ACHN (cell line): Measurements from ENCODE around the gene MYRFL.
"Not testable (repeated sequence)": the region's sequence is repeated elsewhere in the genome, so short reads cannot be mapped to it uniquely, and the experiment has no call there.

Source experiments
- DNase-seq: peaks from one replicate; pipeline ENCODE4 v3.0.0-alpha.2; 2015
- in situ Hi-C: cut with HindIII; loops from 2 replicates; pipeline ENCODE4 v1.10.0; 2017; ENCODE audit warnings: low sequenced_read_pairs, low pct_ligation_motif_present, low pct_unique_long_range_greater_than_20kb

Gene MYRFL

DNA sequence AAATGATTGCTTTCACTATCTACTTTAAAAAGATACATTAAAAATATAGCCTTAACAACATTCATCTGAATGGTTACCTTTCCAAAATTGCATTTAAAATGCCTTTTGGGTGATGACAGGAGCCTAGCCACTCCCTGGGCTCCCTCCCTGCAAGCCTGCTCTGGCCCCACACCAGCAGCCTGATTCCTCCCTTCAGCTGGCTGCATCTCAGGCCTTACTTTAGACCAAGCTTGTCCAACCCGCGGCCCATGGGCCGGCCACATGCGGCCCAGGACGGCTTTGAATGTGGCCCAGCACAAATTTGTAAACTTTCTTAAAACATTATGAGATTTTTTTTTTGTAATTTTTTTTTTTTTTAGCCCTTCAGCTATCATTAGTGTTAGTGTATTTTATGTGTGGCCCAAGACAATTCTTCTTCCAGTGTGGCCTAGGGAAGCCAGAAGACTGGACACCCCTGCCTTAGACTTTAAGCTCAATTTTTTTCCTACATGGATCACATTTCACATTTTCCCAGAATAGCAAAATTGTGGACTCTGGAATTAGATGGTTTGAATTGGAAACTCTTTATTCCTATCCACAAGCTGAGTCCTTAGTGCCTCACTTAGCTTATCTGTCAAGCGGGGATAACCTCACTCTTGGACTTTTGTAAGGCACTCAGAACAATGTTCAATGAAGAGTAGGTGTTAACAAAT is 124.4 kb downstream of the MYRFL start:
- no peak for DNase-seq
- in situ Hi-C loops: no loop called here

DNA sequence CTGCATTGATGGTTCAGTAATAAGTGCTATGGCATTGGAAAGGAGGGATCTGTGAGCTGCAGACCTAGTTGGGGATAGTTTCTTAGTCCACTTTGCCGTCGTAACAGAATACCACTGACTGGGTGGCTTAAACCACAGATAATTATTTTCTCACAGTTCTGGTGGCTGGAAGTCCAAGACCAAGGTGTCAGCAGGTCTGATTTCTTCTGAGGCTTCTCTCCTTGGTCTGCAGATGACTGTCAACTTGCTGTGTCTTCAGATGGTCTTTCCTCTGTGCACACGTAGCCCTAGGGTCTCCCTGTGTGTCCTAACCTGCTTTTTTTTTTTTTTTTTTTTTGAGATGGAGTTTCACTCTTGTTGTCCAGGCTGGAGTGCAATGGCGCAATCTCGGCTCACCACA is 126.1 kb downstream of the MYRFL start:
- in situ Hi-C loops: no loop called here
- DNase-seq: no peak

DNA sequence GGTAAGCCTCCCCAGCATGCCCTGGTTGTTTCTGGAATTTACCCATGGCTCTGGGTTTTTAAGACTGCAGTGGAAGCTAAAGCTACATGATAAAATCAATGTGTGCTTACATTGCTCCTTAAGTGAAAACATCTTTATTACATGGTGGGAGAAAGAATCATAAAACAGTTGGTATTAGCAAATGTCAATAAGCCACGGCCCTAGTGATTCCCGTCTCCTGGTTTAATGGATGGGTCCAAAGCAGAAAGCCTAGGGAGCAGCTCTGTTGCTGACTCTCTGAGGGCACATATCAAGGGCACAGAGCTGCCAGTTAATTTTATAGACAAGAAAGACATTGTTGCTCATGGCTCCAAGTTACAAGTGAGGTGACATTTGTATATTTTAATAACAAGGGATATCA is 127.9 kb downstream of the MYRFL start:
- in situ Hi-C loops: no loop called here
- DNase-seq: no peak

DNA sequence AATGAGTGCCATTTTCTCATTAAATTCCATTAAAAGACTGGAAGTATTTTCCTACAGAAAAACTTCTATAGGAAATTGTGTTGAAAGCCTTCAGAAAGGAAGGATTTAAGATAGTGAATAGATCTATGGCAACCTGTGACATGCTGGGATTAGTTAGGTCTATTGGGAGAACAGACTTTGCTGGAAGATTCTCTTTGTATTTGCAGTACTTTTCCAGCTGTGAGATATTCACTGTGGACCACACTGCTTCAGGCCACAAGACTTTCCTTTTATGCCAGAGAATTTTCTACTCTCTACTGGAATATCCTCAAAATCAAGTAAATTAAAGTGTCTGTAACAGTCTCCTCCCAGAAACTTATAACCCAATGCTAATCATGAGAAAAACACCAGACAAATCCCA is 136.2 kb downstream of the MYRFL start:
- in situ Hi-C loops: no loop called here
- no peak for DNase-seq

DNA sequence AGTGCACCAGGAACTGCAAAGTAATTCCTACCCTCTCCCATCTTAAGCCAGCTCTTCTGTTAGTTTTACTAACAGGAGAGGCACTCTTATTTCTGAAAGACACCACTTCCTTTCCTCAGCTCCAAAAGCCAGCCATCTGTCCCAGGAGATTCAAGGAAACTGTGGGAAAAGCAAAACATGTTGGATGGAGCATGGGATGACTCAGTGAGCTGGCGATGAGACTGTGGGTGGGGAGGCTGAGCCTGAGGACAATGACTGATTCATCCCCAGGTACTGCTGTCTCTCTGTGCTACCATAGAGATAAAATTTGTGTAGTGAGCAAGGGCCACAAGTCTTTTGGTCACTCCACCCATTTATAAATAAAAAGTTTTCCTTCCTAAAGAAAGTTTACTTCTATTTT is 141.4 kb downstream of the MYRFL start:
- in situ Hi-C loops: no loop called here
- no peak for DNase-seq

DNA sequence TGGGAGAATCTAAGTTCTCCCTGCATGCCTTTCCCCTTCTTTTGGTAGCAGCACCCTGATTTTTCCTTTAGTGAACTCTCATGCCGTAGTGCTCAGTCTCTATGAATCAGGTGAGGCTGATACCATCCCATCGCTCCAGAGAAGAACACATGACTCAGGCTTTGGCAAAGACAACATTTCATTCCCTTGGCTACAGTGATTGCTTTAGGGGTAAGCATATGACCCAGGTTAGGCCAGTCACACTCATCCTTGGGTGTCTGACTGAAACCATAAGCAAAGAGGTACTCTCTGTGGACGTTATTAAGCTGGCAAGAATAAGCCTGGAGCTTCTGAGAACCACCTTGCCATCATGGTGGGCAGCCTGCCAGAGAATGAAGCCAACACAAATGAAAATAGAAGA is 141.8 kb downstream of the MYRFL start:
- no peak for DNase-seq

DNA sequence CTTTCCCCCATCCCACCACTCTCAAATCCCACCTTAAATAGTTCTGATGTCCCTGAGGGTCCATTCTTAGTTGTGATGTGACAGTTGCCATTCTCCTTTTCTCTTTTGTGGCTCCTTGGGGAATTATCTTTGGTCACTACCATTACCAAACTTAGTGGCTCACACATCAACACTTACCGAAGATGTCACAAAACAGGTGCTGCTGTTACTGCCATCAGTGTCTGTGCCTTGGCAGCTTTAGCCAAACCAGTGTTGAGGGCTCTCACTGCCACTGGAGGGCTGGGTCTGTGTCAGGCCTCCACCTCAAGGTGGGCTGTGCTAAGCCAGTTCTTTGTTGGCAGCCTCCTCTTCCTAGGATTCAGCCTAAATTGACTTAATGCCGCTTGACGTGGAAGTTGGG is 144.0 kb downstream of the MYRFL start:
- DNase-seq: no peak
- in situ Hi-C loops: no loop called here

More for the DNA sequence above, 141.8 kb downstream of the MYRFL start:
- in situ Hi-C loops: no loop called here

DNA sequence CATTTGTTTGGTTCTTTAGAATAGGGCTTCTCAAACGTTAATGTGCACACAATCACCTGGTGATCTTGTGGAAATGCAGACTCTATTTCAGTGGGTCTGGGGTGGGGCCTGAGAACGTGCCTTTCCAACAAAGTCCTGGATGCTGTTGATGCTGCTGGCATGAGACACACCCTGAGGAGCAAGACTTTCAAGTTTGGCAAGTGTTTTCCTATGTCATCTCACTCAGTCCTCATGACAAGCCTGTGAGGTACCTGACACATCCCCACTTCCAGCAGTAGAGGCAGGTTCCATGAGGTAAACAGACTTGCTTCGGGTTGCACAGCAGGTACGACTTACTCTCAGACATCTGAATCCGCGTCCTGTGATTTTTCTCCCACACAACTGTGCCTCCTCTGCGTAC is 147.1 kb downstream of the MYRFL start:
- DNase-seq: no peak
- in situ Hi-C loops: no loop called here

DNA sequence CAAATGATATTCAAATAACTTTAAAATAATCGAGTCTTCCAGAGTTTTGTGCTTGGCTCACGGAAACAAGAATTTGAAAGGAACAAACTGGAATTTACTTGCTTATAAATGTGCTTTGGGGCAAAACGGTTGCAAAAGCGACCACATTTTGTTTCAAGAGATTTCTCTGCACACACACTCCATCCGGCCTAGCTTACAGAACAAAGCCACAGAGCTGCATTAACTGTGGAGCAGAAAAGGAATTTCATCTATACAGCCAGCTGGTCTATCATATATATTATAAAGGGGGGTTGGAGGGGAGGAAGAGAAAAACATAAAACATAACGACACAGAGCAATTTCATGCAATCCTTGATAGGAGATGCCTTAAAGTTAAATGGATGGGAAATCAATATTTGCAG is 153.0 kb downstream of the MYRFL start:
- in situ Hi-C loops: no loop called here
- DNase-seq: no peak

DNA sequence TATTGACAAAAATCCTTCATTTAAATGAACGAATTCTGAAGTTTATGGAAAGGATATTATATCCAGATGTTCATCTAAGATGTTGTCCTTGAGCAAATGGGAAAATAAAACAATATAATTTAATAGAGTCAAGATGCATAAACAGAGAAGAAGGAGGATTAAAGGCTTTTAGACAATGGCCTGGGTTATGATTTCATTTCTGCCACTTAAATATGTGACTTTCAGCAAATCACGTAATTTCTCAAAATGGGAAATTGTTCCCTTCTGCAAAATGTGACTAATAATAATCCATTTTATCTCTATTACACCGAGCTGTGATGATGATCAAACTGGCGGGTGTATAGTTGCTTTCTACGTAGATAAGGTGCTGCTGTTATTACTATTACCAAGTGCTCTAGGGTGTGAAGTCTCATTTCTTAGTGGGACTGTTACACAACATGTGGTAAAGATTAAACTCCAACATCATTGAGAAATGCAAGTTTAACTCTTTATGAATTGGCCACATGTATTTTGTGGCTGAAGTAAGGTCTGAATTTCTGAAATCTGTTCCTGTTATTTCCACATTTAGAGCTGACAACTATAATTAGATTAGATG is 157.0 kb downstream of the MYRFL start:
- in situ Hi-C loops: no loop called here
- no peak for DNase-seq

DNA sequence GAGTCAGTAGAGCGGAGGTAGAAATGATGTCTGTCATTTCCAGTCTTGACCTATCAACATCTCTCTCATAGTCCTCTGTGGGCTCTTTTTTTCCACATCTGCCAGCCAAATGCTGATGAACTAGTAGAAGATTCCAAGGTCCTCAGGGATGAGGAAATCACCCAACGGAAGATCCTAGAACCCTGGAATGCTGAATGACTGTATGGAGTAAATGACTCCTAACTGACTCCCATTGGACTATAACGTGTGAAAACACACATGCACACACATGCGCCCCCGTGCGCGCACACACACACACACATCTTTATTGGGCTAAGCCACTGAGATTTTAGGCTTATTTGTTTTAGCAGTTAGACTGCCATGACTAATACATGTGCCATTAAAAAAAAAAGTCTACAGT is 159.2 kb downstream of the MYRFL start:
- in situ Hi-C loops: no loop called here
- DNase-seq: no peak

DNA sequence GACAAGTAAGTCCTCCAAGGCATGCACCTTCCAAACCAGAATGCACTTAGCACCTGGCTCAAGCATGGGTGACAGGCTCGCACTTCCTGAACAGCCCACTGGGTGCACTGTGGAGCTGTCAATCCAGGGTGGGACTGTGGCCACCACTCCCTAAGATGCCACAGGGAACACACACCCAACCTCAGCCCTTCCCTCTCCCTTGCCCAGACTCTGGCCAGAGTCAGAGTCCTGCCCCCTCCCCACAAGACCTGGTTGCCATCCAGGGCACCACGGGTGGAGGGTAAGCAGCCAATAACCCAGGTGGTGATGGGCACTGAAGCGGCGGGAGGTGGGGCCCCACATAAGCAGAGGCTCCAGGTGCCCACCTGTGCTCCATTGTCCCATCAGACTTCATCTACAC is 160.6 kb downstream of the MYRFL start:
- in situ Hi-C loops: no loop called here
- peak; percentile 38 for DNase-seq

DNA sequence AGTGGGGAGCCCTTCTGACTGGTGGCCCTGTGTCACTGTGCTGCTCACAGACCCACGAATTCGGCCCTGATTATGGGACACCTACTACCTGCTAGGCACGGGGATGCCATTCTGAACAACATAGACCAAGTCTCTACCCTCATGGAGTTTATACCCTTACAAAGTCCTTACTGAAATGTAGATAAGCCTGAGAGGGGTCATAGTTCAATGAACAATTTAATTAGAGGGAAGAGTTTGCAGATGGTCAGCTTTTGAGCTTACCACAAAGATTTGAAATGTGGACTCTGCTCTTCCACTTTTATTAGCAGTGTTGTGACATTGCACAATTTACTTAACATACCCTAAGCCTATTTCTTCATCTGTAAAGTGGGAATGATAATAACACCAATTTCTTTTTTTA is 161.1 kb downstream of the MYRFL start:
- in situ Hi-C loops: no loop called here
- DNase-seq: no peak

DNA sequence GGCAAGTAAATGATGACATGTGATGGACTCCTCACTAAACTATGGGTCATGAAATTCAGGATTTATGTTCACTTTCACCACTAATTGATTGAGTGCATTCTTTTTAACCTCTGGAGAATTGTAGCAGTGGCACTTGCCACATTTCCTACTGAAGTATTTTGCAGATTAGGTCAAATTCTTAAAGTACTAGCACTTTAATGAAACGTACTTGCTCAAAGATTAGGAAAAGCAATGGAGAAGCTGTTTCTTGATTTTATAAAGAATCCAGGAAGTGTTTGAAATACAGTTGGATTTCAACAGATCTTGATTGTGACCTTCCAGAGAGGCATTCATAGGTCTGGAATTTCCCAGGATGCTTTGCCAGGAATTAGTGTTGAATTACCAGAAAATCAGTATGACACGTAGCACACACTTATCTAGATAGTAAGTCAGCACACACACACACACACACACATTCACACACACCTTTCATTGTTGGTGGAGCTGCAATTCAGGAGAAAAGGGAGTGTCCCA is 162.6 kb downstream of the MYRFL start:
- DNase-seq: peak; percentile 52
- in situ Hi-C loops: no loop called here

DNA sequence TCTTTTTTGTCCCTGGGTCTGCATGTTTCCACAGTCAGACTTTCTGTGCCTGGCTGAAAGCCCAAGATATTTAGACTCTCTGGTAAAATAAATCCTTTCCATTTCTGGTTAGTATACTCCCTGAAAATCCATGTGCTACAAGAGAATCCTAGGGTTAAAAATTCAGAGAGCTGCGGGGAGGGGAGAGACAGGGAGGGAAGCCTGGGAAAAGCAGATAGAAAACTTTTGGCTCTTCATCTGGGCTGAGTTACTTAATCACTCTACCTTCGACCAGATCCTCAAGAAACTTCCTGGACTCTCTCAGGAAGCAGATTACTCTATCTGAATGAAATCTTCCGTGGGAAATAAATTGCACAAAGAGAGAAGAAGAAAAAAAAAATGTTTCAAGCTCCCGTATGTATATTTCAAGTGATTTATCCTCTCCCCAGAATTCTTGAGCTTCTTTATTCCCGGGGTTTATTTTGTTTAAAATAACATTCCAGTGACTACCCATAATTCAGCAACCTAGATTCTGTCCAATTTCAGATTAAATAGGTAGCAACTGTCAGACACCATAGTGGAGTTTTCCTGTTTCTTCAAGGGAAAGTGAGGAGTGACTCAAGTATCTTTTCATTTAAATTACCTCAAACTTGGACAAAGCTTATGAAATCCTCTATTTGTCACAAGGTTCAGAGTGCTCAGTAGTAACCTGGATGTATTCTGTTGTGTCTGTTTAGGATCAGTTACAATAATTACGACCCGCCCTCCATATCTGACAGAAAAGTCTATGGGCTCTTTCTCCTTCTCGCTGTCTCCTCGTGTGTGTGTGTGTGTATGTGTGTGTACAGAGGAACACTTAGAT is 163.7 kb downstream of the MYRFL start:
- no peak for DNase-seq
- in situ Hi-C loops: no loop called here

DNA sequence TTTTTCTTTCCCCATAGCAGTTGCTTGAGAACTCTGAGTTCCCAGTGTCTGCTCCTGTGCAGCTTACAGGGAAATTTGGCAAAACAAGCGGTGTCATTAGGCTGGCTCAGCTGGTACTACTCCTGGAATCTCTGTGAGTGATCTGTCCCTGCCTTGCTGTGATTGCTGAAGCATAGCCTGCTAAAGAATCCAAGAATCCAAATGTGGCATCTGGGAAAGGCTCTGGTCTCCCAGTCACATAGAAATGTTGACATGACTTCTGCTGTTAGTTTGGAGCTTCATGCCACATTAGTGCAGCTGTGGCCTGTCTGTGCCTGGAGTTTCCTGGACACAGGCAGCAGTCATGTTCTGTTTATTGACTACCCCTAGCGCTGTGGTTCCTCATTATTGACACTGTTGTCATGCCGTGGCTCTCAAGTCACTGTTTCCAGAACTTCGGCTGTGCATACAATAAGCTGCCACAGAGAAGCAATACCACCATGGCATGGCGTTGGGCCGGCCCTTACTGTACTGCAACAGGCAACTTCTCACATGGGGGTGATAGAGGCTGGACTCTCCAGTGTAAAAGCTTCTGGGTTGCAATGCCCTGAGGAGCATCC is 166.8 kb downstream of the MYRFL start:
- in situ Hi-C loops: no loop called here
- DNase-seq: no peak

DNA sequence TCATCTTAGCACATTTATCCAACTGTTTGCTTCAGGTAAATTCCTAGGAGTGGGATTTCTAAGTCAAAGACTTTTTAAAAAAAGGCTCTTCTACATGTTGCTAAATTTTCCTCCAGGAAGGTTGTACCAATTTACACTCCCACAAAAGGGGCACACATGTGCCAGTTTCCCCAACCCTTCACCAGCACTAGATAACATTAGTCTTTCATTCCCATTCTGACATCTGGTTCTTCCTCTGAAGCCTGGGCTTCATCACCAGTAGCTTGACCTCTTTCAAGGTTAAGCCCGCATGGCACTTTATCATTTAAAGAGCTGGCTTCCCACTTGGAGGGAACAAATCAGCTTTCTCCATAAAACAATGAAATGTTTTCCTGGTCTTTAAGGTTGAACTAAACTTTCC is 168.4 kb downstream of the MYRFL start:
- in situ Hi-C loops: no loop called here
- no peak for DNase-seq

DNA sequence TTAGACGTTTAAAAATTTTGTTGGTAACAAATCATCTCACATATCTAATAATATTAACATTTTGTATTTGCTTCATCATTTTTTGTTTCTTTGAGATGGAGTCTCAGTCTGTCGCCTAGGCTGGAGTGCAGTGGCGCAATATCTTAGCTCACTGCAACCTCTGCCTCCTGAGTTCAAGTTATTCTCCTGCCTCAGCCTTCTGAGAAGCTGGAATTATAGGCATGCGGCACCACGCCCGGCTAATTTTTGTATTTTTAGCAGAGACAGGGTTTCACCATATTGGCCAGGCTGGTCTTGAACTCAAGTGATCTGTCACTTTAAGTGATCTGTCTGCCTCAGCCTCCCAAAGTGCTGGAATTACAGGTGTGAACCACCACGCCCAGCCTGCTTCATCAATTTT is 169.1 kb downstream of the MYRFL start:
- DNase-seq, in situ Hi-C loops: not testable (repeated sequence)

DNA sequence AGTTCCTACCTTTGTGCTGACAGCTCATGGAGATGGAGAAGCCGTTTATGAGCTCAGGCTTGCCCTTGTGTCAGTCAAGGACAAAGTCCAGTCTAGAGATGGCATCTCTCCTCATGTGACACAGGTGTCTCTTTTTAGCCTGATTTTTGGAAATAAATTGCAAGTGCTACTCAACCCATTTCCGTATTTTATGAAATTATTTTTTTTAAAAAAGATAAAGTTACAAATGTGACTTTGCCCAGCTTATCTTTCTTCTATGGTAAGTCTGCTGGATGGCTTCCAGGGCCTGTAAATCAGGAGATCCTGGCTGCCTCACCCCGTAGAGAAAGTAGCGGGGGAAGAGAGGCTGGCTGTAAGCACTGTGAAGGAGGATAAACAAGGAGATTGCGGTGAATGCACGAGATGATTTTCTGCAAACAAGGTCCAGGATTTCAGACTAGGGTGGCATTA is 169.7 kb downstream of the MYRFL start:
- in situ Hi-C loops: no loop called here
- DNase-seq: no peak
